Esophagus muscularis mucosa (tissue), 3 donors: ENCODE measurements around the gene FURIN.

Experiments used
- CTCF ChIP-seq, 3 experiments: fragments of 200-600 bp in 2 of 3; fragments of 450-650 bp in 1 of 3; sonication (generic) in 2 of 3; IDR thresholded peaks; one replicate each; pipeline ENCODE4 v1.5.1; 2017 to 2019; ENCODE audit warnings: antibody characterized with exemption in 3 of 3, mild to moderate bottlenecking in 2 of 3, moderate library complexity in 1 of 3
- POLR2AphosphoS5 ChIP-seq, 2 donors: sonication (generic); formaldehyde crosslinking; IDR thresholded peaks; one replicate each; pipeline ENCODE4 v1.6.1; 2017; ENCODE audit warnings: antibody characterized with exemption in 2 of 2

GRCh38 chr15:90870354-90871138 lies 2.2 kb downstream of the FURIN start:
- TF ChIP-seq POLR2AphosphoS5 (IDR thresholded peaks at IDR 0.05) (peak in 1 of 2 donors; percentile 26), CTCF (IDR thresholded peaks at IDR 0.05) (no peak)
